Loucy (cell line): Measurements from ENCODE around the gene CETN2.

Experiments used
- H2AFZ ChIP-seq: fragments of 200-600 bp; sonication (generic); 2 replicates; pipeline ENCODE4 v1.6.0; 2016; ENCODE audit warnings: antibody characterized with exemption, mild to moderate bottlenecking, low read length, moderate library complexity
- H3F3A ChIP-seq: fragments of 200-600 bp; 2 replicates; pipeline ENCODE4 v1.6.0; 2016; ENCODE audit warnings: antibody characterized with exemption, low read depth, mild to moderate bottlenecking
- H3K27me3 ChIP-seq: fragments of 200-600 bp; sonication (generic); 2 replicates; pipeline ENCODE4 v1.6.1; 2014; ENCODE audit warnings: low read length, mild to moderate bottlenecking; ENCODE audit not compliant: insufficient read depth, poor library complexity, severe bottlenecking
- H3K36me3 ChIP-seq: fragments of 200-600 bp; sonication (generic); 2 replicates; pipeline ENCODE4 v1.6.1; 2016; ENCODE audit warnings: low read length; ENCODE audit not compliant: insufficient read depth
- H3K4me1 ChIP-seq: fragments of 200-600 bp; sonication (generic); 2 replicates; pipeline ENCODE4 v1.5.1; 2014; ENCODE audit warnings: low read length, mild to moderate bottlenecking; ENCODE audit not compliant: insufficient read depth, poor library complexity, severe bottlenecking
- H3K4me2 ChIP-seq: fragments of 200-600 bp; sonication (generic); 2 replicates; pipeline ENCODE4 v1.6.0; 2014; ENCODE audit warnings: antibody characterized with exemption, low read length, low read depth, mild to moderate bottlenecking; ENCODE audit not compliant: poor library complexity, severe bottlenecking
- H3K4me3 ChIP-seq: fragments of 200-600 bp; sonication (generic); 2 replicates; pipeline ENCODE4 v1.5.1; 2014; ENCODE audit warnings: low read length, mild to moderate bottlenecking, mixed read lengths; ENCODE audit not compliant: poor library complexity, severe bottlenecking
- H3K79me2 ChIP-seq: fragments of 200-600 bp; sonication (generic); 2 replicates; pipeline ENCODE4 v1.6.1; 2014; ENCODE audit warnings: low read length; ENCODE audit not compliant: insufficient read depth
- H3K9ac ChIP-seq: fragments of 200-600 bp; sonication (generic); 2 replicates; pipeline ENCODE4 v1.6.0; 2014; ENCODE audit warnings: mild to moderate bottlenecking, low read depth, low read length, moderate library complexity; ENCODE audit not compliant: poor library complexity, severe bottlenecking
- H3K9me2 ChIP-seq: fragments of 200-600 bp; sonication (generic); replicated peaks from 2 replicates; pipeline ENCODE4 v1.6.1; 2016; ENCODE audit warnings: low read depth, low read length, mixed read lengths
- H3K9me3 ChIP-seq: fragments of 200-600 bp; sonication (generic); 2 replicates; pipeline ENCODE4 v1.6.1; 2014; ENCODE audit warnings: mild to moderate bottlenecking, antibody characterized with exemption, low read length, low read depth; ENCODE audit not compliant: insufficient read depth
- H4K20me1 ChIP-seq: fragments of 200-600 bp; sonication (generic); 2 replicates; pipeline ENCODE4 v1.6.0; 2014; ENCODE audit warnings: antibody characterized with exemption, low read length, mild to moderate bottlenecking; ENCODE audit not compliant: insufficient read depth, poor library complexity, severe bottlenecking
- EZH2phosphoT487 ChIP-seq: fragments of 200-600 bp; IDR thresholded peaks from 2 replicates; pipeline ENCODE4 v1.6.1; 2018; ENCODE audit warnings: antibody characterized with exemption, mild to moderate bottlenecking, moderate library complexity, borderline replicate concordance
- TF ChIP-seq, protein P1 (sequence below): fragments of 200-600 bp; sonication (generic); conservative IDR thresholded peaks from 2 replicates; pipeline ENCODE4 v1.5.1; 2014; ENCODE audit warnings: mild to moderate bottlenecking, antibody characterized with exemption, low read length

Gene CETN2

DNA sequence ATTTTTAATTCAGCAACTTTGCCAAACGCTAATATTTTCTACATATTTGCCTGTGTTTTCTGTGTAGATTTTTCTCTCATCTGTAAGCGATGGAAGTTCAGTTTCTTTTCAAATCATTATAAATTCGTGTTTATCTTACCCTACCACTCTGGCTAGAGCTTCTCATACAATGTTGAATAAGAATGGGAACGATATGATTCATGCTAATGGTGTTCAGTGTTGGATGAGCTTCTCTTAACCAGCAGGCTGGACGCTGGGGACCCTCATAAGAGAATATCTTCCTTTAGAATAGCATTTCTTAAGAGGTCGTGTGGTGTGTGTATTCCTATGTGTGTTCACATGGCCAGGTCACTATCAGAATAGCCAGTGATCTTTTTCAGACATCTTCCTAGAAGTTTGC, 31.3 kb upstream of the CETN2 start:
- Histone ChIP-seq H3K9me2 (no peaks in the 10 kb centered on the region), H3K36me3 (peaks cover 60% of the 10 kb centered on the region; the same call in 1 of the 2 replicates), H3F3A (no peaks in the 10 kb centered on the region), H3K9me3 (no peaks in the 10 kb centered on the region), H3K4me1 (no peaks in the 10 kb centered on the region), H3K79me2 (no peaks in the 10 kb centered on the region), H2AFZ (no peak overlapping the region), H4K20me1 (no peaks in the 10 kb centered on the region), H3K27me3 (no peaks in the 10 kb centered on the region), H3K9ac (no peak overlapping the region), H3K4me3 (no peak overlapping the region), H3K4me2 (no peak overlapping the region)
- TF ChIP-seq, protein P1, sequence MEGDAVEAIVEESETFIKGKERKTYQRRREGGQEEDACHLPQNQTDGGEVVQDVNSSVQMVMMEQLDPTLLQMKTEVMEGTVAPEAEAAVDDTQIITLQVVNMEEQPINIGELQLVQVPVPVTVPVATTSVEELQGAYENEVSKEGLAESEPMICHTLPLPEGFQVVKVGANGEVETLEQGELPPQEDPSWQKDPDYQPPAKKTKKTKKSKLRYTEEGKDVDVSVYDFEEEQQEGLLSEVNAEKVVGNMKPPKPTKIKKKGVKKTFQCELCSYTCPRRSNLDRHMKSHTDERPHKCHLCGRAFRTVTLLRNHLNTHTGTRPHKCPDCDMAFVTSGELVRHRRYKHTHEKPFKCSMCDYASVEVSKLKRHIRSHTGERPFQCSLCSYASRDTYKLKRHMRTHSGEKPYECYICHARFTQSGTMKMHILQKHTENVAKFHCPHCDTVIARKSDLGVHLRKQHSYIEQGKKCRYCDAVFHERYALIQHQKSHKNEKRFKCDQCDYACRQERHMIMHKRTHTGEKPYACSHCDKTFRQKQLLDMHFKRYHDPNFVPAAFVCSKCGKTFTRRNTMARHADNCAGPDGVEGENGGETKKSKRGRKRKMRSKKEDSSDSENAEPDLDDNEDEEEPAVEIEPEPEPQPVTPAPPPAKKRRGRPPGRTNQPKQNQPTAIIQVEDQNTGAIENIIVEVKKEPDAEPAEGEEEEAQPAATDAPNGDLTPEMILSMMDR: no peak
- TF ChIP-seq EZH2phosphoT487: no peak

DNA sequence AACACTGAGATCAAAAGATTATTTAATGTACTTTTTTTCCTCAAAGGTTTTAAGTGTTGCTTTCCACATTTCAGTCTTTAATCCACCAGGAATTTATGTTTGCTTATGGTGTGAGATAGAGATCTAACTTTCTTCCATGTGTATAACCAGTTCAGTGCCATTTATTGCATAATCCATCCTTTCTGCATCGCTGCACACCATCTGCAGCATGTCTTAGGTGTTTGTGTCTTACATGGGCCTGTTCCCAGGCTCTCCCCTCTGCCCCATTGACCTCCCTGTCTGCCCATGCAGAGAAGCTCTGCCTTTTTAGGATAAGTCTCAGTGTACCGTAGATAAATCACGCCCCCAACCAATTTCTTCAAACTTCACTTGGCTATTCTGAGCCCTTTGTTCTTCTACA, 30.6 kb upstream of the CETN2 start:
- TF ChIP-seq EZH2phosphoT487: no peak
- TF ChIP-seq, protein P1: no peak
- no peak overlapping the region for H3K9ac ChIP-seq
- no peaks in the 10 kb centered on the region for H3K9me2 ChIP-seq
- no peaks in the 10 kb centered on the region for H3K27me3 ChIP-seq
- no peak overlapping the region for H3K4me2 ChIP-seq
- H4K20me1 ChIP-seq: no peaks in the 10 kb centered on the region
- no peak overlapping the region for H3K4me3 ChIP-seq
- peaks cover 53% of the 10 kb centered on the region; the same call in 1 of the 2 replicates for H3K36me3 ChIP-seq
- no peak overlapping the region for H2AFZ ChIP-seq
- no peaks in the 10 kb centered on the region for H3F3A ChIP-seq
- H3K4me1 ChIP-seq: no peaks in the 10 kb centered on the region
- no peaks in the 10 kb centered on the region for H3K9me3 ChIP-seq
- H3K79me2 ChIP-seq: no peaks in the 10 kb centered on the region

- H2AFZ ChIP-seq: no peak overlapping the region
- H3K36me3 ChIP-seq: peaks cover 34% of the 10 kb centered on the region; the same call in 1 of the 2 replicates
- no peak overlapping the region for H3K9ac ChIP-seq
- no peaks in the 10 kb centered on the region for H3K79me2 ChIP-seq
- TF ChIP-seq EZH2phosphoT487: no peak
- TF ChIP-seq, protein P1: no peak
- H3K4me2 ChIP-seq: no peak overlapping the region
- peaks cover 7% of the 10 kb centered on the region for H3K4me1 ChIP-seq
- H3F3A ChIP-seq: no peaks in the 10 kb centered on the region
- H3K4me3 ChIP-seq: no peak overlapping the region
- no peaks in the 10 kb centered on the region for H3K9me3 ChIP-seq
- no peaks in the 10 kb centered on the region for H3K27me3 ChIP-seq
- no peaks in the 10 kb centered on the region for H3K9me2 ChIP-seq
- H4K20me1 ChIP-seq: no peaks in the 10 kb centered on the region
Measured at GRCh38 chrX:152853986-152854385, 23.4 kb upstream of the CETN2 start.
